Duodenal mucosa (tissue), 2 donors: ENCODE data around the gene PKP4.

ENCODE experiments used
- H3K27ac ChIP-seq: one replicate; pipeline ENCODE4 v1.7.0; 2013; ENCODE audit warnings: low read depth, low read length
- H3K27me3 ChIP-seq, 2 donors: one replicate each; pipeline ENCODE4 v1.7.0; 2013; ENCODE audit warnings: low read length in 2 of 2, control low read depth in 1 of 2; ENCODE audit not compliant: insufficient read depth in 2 of 2, control insufficient read depth in 1 of 2
- H3K36me3 ChIP-seq, 2 donors: one replicate each; pipeline ENCODE4 v1.7.0; 2013; ENCODE audit warnings: low read length in 2 of 2, control low read depth in 1 of 2; ENCODE audit not compliant: insufficient read depth in 2 of 2, control insufficient read depth in 1 of 2
- H3K4me1 ChIP-seq, 2 donors: one replicate each; pipeline ENCODE4 v1.7.0; 2013; ENCODE audit warnings: low read length in 2 of 2, control low read depth in 1 of 2; ENCODE audit not compliant: insufficient read depth in 2 of 2, control insufficient read depth in 1 of 2
- H3K4me3 ChIP-seq, 2 donors: one replicate each; pipeline ENCODE4 v1.7.0; 2013; ENCODE audit warnings: low read length in 2 of 2, low read depth in 1 of 2
- H3K9ac ChIP-seq, 2 donors: one replicate each; pipeline ENCODE4 v1.7.0; 2013; ENCODE audit warnings: low read length in 2 of 2, low read depth in 1 of 2
- H3K9me3 ChIP-seq, 2 donors: one replicate each; pipeline ENCODE4 v1.7.0; 2013; ENCODE audit warnings: low read length in 2 of 2, control low read depth in 1 of 2; ENCODE audit not compliant: control insufficient read depth in 1 of 2

The PKP4 gene

DNA sequence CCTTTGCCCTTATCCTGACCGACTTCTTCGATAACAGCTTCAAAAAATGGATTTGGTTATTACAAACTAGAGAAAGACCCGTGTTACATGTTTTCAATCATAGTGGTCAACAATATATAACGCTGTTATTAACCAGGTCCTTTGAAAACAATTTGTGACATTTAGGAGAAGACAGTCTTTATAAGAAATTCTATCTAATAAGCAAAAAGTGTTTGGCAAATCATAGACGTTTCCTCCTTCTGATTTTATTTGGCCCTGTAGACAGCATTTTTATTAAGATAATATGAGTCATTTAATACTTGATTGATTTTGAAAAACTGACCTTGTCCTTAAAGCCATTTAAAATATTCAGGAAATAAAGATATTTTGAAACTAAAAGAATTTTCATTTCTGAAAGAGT lies 177.9 kb downstream of the PKP4 start:
- no peaks in the 10 kb centered on the region for H3K27me3 ChIP-seq
- no peak overlapping the region for H3K27ac ChIP-seq
- no peaks in the 10 kb centered on the region for H3K9me3 ChIP-seq
- no peak overlapping the region for H3K9ac ChIP-seq
- H3K36me3 ChIP-seq = peaks cover 4 to 28% of the 10 kb centered on the region in 2 donors
- no peak overlapping the region for H3K4me3 ChIP-seq
- H3K4me1 ChIP-seq = no peaks in the 10 kb centered on the region

DNA sequence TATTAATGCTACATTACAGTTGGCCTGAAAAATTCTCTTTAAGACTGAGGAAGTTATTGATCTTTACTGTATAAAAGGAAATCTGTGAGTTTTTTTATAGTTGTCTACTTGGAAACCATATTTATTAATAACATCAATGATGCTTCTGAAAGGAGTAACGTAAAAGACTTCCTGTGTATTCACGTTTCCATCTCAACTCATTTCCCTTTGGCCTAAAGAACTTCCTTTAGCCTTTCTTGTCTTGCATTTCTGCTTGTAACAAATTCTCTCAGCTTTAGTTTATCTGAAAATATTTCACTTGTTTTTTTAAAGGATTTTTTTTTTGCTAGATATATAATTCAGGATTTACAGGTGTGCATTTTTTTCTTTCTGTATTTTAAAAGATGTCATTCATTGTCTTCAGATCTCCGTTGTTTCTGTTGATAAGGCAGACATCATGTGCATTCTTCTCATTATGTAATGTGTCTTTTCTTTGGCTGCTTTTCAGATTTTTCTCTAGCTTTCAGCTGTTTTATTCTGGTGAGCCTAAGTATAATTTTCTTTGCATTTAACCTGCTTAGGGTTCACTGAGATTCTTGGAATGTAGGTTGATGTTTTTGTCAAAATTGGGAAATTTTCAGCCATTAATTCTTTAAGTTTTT lies 179.3 kb downstream of the PKP4 start:
- H3K4me3 ChIP-seq = no peak overlapping the region
- no peak overlapping the region for H3K27ac ChIP-seq
- H3K36me3 ChIP-seq = peaks cover 4 to 28% of the 10 kb centered on the region in 2 donors
- no peaks in the 10 kb centered on the region for H3K27me3 ChIP-seq
- H3K9me3 ChIP-seq = no peaks in the 10 kb centered on the region
- H3K4me1 ChIP-seq = no peaks in the 10 kb centered on the region
- no peak overlapping the region for H3K9ac ChIP-seq

DNA sequence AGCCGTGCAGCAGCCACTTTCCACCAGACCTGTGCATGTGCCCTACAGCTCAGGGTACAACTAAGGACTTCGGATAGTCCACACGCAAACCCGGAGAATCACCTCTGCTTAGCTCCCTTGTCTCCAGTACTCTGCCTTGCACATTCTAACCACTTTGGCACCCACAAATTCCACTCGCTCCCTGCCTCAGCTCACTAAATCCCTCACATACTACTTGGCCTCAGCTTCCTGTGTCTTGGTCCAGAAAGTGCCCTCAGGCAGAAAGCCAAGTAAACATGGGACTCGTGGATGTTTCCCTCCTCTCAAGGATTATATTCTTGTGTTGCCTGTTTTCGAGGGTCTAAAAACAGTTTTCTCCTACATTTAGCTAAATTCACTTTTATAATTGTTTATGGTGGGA lies 180.6 kb downstream of the PKP4 start:
- peaks cover 4 to 21% of the 10 kb centered on the region in 2 donors for H3K36me3 ChIP-seq

DNA sequence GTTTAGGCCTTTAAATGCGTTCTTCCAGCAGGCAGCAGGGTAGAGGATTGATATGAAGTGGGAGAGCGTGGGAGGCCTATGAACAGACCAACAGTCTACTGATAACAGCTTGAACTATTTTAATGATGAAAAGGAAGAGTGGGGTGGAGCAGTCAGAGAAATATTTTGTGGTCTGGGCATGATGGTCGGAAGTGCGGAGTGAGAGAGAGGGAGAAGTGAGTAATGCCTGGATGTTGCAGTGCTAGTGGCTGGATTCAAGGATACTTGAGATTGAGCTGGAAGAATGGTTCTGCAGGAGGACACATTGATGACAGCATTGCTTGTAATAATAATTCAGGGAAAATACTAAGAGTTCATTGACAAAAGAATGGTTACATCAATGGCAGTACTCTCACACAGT lies 187.4 kb downstream of the PKP4 start:
- Histone ChIP-seq H3K27me3 (no peaks in the 10 kb centered on the region), H3K27ac (no peak overlapping the region), H3K9ac (no peak overlapping the region), H3K9me3 (no peaks in the 10 kb centered on the region), H3K4me3 (no peak overlapping the region), H3K36me3 (peaks cover 0 to 4% of the 10 kb centered on the region in 2 donors), H3K4me1 (no peaks in the 10 kb centered on the region)

More for the DNA sequence above, 180.6 kb downstream of the PKP4 start:
- no peak overlapping the region for H3K27ac ChIP-seq
- no peaks in the 10 kb centered on the region for H3K27me3 ChIP-seq
- no peaks in the 10 kb centered on the region for H3K4me1 ChIP-seq
- H3K9ac ChIP-seq = no peak overlapping the region
- no peak overlapping the region for H3K4me3 ChIP-seq
- H3K9me3 ChIP-seq = no peaks in the 10 kb centered on the region

DNA sequence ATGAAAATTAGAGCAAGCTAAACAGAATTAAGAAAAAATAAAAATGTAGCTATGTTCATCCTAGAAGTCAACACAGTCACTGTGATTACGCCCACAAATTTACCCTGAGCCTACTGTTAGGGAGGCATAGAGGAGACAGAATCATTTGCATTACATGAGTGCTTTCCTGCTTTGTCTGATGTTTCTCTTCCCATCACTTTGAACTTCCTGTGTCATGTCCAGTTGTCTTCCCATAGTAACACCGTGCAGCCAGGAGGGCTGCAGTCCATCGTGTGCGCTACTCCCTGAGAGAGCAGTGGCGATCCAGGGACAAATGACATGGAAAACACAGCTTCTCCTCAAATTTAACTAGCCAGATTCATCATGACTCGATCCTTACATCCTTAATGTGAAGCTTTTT lies 188.5 kb downstream of the PKP4 start:
- Histone ChIP-seq H3K36me3 (peaks cover 0 to 4% of the 10 kb centered on the region in 2 donors), H3K9ac (no peak overlapping the region), H3K4me1 (no peaks in the 10 kb centered on the region), H3K4me3 (no peak overlapping the region), H3K27ac (no peak overlapping the region), H3K9me3 (no peaks in the 10 kb centered on the region), H3K27me3 (no peaks in the 10 kb centered on the region)

DNA sequence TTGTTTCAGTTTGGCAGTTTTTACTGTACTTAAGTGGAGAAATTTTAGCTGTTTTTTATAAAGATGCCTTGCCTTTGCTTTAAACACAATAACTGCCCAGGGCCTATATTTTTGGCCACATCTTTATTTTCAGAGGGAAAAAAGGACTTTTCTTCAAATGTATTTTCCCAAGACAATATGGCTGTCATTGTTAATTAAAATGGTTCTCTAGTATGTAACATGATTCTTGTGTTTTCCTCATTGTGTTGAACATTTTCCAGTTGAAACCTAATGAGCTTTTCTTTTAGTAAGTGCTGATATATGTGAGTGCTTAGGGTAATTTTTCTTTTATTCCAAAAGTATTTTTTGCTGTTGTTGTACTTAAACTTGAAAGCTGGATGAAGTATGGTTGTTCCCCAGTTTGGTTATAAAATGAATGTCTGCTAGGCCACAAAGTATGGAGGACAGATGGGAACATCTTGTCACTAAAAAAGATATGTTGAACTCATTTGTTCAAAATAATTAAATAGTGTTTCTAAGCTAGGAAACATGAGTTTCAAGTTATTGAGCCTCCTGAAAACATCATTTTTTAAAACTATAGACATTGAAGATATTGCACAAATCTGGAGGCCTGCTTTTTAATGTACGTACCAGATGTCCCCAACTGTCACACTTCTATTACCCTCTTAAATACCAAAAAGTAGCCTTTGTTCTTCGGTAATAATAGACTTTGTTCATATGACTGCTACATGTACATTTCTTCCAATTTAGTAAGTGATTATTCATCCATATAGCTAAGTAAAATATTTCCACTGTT lies 190.9 kb downstream of the PKP4 start:
- Histone ChIP-seq H3K27ac (no peak overlapping the region), H3K4me3 (no peak overlapping the region), H3K4me1 (no peaks in the 10 kb centered on the region), H3K9me3 (no peaks in the 10 kb centered on the region), H3K9ac (no peak overlapping the region), H3K27me3 (no peaks in the 10 kb centered on the region), H3K36me3 (peaks cover 0 to 5% of the 10 kb centered on the region in 2 donors)

DNA sequence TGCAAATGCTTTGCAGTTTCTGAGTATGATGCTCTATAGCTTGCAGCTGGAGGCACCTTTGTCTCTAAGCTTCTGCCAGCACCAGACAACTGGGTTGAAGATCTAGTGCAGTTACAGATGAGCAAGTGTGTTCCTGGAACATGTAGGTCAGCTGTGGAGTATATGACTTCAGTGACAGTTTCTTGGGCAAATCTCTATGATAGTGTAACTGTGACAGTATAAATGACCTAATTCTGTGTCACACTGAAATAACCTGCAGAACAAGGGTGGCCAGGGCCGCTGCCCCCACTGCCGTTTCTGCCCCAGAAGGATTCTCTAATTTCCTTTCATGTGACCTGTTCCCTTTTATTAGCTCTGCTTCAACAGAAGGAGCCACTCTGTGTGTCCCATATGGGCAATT lies 193.1 kb downstream of the PKP4 start:
- Histone ChIP-seq H3K36me3 (peaks cover 0 to 5% of the 10 kb centered on the region in 2 donors), H3K9me3 (no peaks in the 10 kb centered on the region), H3K4me1 (no peaks in the 10 kb centered on the region), H3K9ac (no peak overlapping the region), H3K27ac (no peak overlapping the region), H3K27me3 (no peaks in the 10 kb centered on the region), H3K4me3 (no peak overlapping the region)

DNA sequence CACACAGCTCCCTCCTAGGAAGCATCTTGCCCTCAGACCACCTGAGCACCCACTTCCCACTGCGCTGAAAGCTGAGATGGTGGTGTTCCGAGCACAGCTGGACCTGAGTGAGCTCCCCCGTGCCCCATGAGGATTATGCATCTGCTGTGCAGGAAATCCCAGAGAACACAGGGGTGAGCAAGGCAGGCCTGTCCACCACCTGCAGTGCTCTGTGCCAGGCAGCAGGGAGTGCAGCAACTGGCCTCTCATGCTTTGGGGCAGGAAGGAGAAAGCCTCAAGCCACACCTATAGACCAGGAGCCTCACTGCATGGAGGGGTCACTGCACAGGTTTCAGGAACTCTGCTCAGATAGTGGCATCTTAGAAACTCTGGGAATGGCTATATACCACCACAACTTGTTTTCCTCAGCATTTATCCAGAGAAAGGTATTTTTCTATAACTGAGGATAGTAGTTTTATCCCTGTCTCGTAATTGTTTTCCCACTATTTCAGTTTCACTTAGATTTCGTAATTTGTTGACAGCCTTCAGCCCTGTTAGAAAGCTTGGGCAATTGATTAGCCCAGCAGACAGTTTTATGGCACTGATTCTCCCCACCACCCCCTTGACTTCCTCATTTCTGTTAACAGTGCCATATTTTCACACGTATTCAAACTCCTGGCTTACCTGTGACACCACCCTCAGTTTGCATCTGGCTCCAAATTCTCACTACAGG lies 194.1 kb downstream of the PKP4 start:
- Histone ChIP-seq H3K27me3 (no peaks in the 10 kb centered on the region), H3K9me3 (no peaks in the 10 kb centered on the region), H3K4me3 (no peak overlapping the region), H3K4me1 (no peaks in the 10 kb centered on the region), H3K9ac (no peak overlapping the region), H3K36me3 (peaks cover 0 to 5% of the 10 kb centered on the region in 2 donors), H3K27ac (no peak overlapping the region)

DNA sequence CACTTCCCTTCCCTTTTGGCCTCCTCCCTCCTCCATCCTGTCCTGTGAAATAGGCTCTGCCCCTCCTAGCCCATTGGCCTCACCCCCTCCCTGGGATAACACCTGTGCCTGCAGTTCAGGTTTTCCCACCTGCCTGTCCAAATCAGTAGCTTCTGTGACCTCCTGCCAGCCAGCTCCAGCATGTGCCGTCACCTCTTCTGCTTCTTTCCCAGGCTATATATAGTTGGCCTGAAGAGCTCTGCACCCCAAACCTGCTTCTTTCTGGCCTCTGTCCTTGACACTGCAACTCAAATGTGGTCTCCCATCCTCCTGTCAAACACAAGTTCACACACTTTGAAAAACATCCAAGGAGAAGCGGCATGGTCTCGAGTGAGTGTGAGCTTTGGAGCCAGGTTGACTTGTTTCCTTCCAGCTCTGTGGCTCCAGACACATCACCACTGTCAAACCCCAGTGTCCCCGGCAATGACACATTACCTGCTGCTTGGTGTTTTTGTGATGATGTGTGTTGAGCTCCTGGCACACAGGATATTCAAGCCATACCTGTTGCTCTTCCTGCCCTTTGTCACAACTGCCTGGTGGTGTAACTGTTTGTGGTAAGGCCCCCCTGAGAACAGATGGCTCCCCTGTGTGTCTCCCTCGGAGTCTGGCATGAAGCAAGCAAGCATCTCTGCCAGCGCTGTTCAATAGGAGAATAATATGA lies 194.8 kb downstream of the PKP4 start:
- Histone ChIP-seq H3K27me3 (no peaks in the 10 kb centered on the region), H3K9ac (no peak overlapping the region), H3K36me3 (peaks cover 0 to 7% of the 10 kb centered on the region in 2 donors), H3K27ac (no peak overlapping the region), H3K9me3 (no peaks in the 10 kb centered on the region), H3K4me3 (no peak overlapping the region), H3K4me1 (no peaks in the 10 kb centered on the region)

DNA sequence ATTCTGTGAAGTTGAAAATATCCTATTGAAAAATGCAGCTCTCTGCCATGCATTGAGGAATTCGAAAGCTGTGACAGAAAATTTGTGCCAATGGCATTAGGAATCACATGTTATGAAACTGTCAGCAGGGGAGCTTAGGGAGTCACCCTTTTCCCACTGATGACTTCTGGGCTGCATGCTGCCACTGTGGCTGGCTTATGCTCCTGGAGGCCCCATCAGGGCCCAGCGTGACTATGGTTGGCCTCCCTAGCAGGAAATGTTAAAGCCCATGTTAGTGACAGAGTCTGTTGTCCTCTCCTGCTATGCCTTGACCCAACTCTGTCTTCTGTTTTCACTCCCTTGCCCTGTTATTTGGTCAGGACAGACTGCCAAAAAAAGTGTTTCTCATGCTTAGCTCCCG lies 198.9 kb downstream of the PKP4 start:
- peaks cover 0 to 13% of the 10 kb centered on the region in 2 donors for H3K36me3 ChIP-seq
- H3K4me1 ChIP-seq = no peaks in the 10 kb centered on the region
- no peak overlapping the region for H3K9ac ChIP-seq
- no peak overlapping the region for H3K4me3 ChIP-seq
- H3K27me3 ChIP-seq = no peaks in the 10 kb centered on the region
- no peaks in the 10 kb centered on the region for H3K9me3 ChIP-seq
- H3K27ac ChIP-seq = no peak overlapping the region
